SIG-M5 treated with dmso at 0.1 percent for 504 hours (cell line): ENCODE measurements around the gene PCBP3.
"Not testable (repeated sequence)": the region's sequence is repeated elsewhere in the genome, so short reads cannot be mapped to it uniquely, and the experiment has no call there.

ENCODE experiments used
- DNase-seq: peaks from one replicate; lab custom pipeline; 2025; ENCODE audit not compliant: unreplicated experiment; lab: John Stamatoyannopoulos, UW

PCBP3 gene

DNA sequence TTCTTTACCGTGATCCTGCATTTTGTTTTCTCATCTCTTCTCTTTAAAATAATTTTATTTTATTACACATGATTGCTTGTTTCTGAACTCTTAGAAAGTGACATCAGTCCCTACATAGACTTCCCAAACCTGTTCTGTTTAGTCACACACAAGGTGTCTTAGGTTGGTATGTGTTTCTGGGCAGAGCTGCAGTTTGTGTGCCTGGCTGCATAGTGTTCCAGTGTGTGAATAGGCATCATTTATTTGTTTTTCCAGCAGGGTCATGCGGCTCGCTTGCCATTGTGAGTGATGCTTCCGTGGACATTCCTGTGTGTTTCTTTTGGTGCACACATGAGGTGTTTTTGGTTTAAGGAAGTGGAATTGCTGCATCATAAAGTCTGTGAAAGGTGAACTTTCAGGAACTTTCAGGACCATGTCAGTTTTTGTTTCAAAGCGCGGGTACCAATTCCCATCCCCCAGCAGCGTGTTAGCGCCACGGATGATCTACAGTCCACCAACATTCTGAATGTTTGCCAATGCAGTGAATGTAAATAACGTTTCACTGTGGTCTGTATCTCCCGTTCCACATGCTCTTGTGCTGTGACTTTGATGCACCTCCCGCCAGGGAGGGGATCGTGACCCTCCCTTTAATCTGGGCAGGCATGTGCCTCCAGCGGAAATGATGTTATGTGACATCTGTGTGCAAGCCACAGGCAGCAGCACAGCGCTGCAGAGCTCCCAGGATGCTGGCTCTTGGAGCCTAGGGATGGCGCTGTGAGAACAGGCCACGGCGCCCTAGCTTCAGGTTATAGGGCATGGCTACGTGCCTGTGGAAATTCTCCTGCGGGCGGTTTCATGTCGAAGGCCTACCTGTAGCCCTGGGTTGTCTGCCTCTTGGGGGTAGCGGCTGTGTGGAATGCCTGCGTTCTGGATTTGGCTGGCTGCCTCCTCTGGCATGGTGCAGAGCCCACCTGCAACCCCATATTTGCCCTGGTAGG, 193.5 kb downstream of the PCBP3 start:
- DNase-seq = no peak

DNA sequence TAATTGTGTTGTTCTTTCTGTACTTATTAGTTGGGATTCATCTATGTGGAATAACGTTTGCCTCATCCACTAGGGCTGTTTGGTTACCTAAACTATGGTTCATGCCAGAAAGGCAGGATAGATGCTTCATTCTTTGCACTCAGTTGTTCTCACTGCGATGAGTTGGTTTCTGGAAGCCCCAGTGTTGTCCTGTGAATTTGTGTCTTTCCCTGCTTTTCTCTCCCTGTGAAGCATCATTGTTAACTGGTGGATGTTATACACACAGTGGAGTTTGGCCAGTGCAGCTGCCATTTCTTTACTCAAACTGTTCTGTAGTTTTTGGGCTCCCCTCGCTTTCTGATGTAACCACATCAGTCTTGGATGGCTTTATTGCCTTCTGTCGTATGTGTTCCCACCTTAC, 194.4 kb downstream of the PCBP3 start:
- no peak for DNase-seq

DNA sequence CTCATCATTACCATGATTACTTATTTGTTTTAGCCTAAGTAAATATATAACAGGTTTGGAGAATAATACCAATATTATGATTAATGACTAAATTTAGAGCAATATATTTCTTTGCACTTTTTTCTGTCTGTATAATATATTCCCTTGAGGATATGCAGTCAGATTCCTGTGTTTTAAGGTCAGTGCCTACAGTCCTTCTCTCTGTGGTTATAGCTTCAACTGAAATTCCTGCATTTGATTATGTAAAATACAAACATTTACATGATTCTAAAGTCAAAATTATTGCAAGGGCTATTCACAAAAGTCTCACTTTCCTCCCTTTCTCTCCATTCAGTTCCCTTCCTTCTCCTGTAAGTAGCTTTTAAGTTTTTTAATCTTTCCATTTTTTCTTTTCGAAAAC, 195.1 kb downstream of the PCBP3 start:
- no peak for DNase-seq

DNA sequence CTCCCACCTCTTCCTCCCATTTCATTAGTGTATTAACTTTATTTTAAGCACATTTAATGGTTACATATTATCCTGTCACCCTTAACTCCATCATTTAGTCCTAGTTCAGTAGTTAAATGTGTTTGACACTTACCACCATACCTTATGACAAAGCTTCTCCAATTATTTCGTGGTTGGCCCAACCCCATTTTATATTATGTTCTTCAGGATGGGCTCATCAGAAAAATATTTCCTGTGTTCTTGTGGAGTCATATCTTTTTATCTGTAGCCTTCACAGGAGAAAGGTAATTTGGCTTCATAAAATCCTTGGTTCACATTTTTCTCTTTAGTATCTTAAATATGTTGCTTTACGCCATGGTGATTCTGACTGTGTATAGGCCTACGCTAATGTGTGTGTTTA, 195.7 kb downstream of the PCBP3 start:
- no peak for DNase-seq

DNA sequence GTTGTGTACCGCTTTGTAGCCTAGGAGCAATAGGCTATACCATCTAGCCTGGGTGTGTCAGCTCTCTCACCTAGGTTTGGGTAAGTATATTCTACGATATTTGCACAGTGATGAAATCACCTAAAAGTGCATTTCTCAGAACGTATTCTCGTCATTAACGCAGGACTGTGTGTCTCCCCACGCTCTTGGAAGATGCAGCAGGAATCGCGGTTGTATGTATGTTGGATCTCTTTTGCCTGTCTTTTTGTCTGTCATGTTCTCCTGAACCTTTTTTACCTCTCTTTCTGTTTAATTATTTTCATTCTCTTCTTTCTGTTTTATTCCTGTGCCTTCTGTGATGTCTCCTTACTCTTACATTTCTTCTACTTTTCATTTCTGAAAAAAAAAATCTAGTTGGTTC, 197.5 kb downstream of the PCBP3 start:
- no peak for DNase-seq

DNA sequence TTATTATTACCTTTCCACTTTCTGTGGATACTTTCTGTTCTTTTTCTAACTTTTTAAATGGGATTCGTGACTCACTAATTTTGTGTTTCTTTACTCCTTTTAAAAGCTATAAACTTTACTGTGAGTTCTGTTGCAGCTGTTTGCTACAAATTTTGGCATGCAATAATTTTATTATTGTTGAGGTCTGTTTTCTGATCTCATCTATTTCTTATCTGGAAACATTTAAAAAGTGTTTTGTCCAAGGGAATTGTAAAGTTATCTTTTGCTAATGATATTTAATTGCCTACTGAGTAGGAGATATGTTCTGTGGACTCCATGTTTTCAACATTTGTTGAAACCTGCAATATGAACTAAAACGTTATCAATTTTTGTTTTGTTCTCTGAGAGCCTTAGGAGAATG, 199.9 kb downstream of the PCBP3 start:
- DNase-seq = no peak

DNA sequence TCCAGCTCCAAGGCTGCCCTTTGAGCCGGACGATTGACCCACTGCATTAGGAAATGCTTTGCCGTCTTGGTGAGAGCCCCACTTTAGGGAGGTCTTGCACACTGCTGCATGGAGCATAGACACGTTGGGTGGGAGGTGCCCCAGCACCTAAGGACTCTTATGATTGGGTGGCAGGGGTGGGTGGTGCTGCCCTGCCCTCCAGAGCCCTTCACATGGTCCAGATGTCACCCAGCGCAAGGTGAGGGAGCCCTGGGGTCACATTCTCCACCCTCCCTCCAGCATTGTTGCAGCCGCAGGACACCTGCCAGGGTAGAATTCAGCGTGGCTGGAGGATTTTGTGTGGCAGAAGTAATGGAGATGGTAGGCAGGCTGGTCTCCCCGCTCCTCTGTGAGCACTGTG, 200.7 kb downstream of the PCBP3 start:
- no peak for DNase-seq

DNA sequence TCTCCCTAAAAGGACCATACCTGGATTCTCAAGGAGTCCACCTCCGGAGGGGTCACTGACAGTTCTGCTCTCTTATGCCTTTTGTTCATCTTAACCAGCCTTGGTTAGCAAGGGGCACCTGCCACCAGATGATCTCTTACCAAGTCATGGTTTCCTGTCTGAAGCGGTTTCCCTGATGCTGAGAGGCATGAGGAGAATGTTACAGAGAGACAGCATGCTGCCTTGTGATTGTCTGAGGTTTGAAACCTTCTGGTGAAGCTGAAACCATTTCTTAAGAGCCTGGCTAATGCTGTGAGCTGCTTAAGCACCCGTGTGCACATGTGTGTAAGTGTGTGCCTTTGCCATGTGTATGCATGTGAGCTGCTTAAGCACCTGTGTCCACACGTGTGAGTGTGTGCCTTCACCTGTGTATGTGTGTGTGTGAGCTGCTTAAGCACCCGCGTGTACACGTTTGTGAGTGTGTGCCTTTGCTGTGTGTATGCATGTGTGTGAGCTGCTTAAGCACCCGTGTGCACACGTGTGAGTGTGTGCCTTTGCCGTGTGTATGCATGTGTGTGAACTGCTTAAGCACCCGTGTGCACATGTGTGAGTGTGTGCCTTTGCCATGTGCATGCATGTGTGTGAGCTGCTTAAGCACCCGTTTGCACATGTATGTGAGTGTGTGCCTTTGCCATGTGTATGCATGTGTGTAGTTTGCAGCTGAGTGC, 201.7 kb downstream of the PCBP3 start:
- DNase-seq = no peak

DNA sequence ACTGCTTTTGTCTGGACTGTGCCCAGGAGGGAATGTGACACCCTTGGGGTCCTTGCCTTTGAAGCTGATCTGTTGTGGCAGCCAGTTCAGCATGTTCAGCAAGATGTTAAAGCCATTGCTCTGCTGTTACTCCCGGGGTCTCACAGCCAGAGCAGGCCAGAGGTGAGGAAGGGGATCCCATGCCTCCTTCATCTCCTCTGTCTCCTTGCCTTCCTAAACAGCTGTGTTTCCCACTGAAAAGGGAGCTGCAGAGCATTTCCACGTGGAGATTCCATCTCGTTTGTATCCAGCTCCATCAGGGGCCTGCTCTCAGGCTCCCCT, 202.2 kb downstream of the PCBP3 start:
- DNase-seq = no peak

DNA sequence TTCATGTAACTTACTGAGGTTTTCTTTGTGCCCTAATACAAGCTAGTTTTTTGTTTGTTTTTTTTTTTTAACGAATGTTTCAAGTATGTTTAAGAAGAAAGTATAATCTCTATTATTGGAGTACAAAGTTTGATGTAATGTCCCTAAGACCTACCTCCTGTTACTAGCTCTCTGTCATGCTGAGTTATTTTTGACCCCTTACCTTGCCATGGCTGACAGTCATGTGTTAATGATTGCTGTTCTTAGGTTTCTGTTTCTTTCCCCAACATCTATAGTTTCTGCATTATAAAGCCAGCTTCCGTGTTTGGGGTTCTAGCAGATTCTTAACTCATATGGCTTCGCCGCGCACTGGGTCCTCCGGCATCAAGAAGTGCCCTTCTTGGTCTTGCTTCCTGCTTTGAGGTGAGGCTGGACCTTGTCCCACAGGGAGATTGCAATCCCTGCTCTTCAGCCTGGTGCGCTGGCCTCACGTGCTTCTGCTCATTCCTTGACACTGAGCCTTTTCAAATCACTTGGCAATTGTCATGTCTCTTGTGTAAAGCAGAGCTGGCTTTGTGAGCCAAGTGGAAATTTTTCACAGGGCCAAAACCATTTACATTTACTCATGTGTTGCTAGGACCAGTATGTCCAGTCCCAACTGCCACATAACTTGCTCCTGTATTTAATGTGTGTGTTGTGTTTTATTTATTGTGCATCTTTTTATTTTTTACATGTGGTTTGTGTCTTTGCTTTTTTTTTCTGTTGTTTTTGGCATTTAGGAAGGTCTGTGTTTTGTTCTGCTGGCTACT, 203.0 kb downstream of the PCBP3 start:
- no peak for DNase-seq

DNA sequence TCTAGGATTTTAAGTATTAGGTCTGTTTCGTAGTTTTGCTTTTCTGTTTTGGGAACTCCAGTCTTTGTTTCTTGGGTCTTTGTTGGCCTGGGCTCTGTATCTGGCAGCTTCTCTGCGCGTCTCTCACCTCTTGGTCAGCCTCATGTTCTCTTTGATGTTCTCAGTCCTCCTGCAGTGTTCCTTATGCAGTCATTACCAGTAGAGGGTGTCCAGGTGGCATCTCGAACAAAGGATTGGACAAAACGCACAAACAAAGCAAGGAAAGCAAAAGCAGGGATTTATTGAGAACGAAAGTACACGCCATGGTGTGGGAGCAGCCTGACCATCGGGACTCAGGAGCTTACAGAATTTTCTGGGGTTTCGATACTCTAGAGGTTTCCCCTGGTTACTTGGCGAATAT, 204.3 kb downstream of the PCBP3 start:
- DNase-seq = no peak

DNA sequence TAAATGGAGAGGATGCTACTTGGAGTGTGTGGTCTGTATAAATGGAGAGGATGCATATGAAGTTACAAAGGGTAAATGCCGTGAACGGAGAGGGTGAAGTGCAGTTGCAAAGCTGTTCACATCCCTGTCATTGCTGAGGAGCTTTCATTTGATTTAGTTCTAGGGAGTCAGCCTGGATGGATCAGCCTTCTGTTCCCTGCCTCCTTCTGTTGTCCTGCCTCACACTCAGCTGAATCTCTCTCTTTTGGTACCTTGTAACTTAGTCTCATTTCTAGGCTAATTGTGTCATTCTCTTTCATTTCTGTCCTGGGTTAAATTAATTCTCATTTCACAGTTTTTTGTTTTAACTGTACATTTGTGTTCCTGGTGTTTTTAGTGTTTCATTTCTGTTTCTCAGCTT, 204.8 kb downstream of the PCBP3 start:
- DNase-seq = no peak

DNA sequence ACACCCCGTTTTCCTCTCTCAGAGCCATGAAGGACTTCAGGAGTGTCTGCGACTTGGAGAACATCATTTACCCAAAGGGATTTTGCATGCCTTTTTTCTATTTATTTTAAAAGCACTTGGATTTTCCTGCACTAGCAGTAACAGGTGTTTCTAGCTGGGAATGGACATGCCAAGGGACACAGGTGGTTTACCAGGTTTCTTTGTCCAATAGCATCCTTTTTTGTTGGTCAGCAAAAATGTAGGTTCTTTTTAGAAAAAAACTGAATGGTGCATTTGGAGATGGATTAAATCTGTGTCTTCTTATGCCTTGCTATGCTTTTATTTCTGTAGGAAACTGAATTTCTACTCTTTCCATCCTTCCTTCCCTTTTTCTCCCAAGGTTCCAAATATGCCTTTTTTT, 205.3 kb downstream of the PCBP3 start:
- no peak for DNase-seq

DNA sequence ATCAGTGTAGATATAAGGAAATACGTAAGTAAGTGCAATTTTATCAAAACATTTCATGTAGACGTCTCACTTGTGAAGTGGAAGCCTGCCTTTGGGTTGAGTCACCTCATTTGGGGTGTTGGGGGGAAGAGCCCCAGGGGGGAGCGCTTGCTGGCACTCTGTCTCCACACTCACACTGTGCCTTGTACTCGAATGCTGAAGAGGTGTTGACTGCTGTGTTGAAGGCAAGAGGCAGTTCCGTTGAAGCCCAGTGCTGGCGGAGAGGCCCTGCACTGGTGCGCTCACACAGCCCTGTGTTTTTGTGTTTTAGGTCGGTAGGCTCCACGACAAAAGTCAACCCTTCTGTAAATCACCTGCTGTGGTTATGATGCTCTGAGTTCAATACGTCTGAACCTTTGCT, 206.1 kb downstream of the PCBP3 start:
- no peak for DNase-seq

DNA sequence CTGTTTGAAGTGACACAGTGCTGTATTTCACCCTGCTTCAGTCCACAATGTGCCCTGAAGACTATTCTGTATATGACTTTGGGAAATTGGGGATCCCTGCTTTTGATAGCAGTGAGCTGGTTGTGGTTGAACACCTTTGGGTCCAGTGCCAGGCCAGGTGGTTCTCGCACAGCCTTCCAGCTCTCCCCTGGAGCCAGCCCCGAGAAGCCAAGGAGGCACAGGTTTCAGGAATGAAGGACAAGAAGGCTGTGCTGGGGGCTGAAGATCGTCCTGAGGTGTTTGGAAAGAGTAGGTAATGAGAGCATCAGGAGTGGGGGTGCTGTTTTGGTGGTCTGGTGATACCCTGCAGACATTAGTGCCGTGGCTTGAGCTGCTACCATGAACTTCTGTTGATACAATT, 206.7 kb downstream of the PCBP3 start:
- DNase-seq = no peak

DNA sequence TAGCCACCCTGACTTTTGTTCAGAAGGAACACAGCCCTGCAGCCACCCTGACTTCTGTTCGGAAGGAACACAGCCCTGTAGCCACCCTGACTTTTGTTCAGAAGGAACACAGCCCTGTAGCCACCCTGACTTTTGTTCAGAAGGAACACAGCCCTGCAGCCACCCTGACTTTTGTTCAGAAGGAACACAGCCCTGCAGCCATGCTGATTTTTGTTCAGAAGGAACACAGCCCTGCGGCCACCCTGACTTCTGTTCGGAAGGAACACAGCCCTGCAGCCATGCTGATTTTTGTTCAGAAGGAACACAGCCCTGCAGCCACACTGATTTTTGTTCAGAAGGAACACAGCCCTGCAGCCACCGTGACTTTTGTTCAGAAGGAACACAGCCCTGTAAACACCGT, 208.9 kb downstream of the PCBP3 start:
- DNase-seq = not testable (repeated sequence)

DNA sequence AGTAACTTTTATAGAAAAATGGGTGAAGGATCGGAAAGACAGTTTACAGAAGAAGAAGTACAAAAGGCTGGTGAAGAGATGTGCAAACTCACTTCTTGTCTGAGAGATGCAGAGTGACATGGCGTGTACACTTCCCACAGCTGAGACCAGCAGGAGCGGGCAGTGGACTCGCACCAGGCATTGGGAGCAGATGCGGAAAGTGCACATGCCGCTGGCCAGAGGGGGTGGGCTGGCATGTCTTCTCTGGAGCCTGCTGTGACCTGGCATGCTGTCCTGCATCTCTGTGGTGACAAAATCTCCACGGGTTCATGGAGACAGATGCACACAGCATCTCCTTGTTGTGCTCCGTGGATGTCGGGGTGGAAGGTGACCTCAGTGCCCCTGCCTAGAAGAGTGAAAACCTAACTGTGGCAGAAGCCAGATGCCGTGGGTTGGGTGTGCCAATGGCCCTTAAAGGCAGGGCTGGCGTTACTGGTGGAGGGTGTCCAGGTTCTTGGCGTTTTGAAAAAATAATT, 209.4 kb downstream of the PCBP3 start:
- DNase-seq = no peak

DNA sequence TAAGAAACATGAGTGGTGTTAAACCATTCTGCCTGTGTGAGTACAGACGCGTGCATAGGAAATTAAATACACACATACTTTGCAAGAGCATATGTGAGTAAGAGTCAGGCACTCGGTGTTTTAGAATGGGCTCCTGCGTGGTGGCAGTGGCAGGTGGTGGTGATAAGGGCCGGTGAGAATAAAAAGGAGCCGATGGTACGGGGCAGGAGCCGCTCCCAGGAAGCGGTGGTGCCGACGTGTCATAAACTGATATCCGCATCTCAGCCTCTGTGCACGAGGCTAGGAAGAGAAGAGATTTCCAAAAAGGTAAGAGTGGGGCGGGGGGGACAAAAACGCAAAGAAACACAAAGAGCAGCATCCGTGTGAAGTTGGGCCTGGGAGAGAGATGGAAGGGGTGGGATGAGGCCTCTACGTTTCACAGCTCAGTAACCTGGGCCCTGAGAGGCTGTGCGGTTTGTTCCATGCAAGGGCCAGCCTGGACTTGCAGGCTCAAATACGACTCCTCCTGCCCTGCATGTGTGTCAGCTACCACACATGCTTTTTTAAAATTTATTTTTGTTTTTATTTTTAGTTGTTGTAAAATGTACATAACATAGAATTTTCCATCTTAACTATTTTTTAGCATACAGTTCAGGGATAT, 210.3 kb downstream of the PCBP3 start:
- DNase-seq = no peak

DNA sequence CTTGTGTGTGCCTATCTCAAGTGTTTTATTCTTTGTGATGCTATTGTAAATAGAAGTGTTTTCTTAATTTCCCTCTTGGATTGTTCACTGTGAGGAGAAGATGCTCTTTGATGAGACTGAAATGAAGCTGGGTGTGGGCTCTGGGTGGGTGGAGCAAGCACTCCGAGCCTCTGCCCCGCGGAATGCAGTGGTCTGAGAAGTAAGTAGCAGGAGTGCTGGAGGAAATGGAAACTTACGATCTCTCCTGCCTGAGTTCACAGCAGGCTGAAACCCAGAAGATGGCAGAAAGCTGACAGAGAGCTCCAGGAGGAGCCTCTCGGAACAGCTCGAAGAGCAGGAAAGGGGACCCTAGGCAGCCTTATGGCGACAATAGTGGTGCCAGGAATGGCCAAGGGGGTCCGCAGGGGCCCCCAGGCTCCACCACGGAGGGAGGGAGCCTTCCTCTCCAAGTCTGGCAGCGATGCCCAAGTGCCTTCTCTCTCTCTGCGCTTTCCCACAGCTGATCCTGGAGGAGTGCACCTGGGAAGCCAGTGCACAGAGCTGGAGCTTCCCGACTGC, 211.2 kb downstream of the PCBP3 start:
- DNase-seq = no peak

DNA sequence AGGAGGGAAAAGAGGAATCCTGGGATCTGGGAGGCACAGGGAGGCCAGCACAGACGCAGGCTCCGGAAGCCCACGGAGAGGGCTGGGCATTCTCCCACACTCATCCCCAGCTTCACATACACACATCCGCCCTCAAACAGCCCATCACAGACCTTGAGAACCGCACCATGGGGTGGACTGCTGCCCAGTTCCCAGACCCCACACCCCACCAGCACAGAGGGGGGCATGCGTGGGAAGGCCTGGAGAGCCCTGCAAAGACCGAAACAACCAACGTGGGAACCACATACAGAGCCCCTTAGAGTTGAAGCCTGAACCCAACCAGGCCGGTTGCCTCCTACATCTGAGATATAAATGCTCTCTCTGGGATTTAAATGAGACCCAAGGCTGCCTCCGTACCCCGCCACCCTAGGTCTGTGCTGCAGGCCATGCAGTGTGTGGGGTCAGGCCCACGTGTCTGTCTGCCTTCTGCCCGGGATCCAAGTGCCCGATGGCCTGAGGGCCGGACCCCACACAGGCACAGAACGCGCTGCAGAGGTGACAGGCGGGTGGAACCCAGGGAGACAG, 211.8 kb downstream of the PCBP3 start:
- DNase-seq = no peak
